Measurements from ENCODE around the gene PRKCE.
"Not testable (repeated sequence)": the region's sequence is repeated elsewhere in the genome, so short reads cannot be mapped to it uniquely, and the experiment has no call there.

Gene PRKCE

GRCh38 chr2:46200100-46200690, 548.7 kb downstream of the PRKCE start:
- DNase-seq (ENCODE audit: low read depth), result no peak
- H3K4me3 ChIP-seq (ENCODE audit: low read length), result no peak overlapping the region
- TF ChIP-seq, protein P1, sequence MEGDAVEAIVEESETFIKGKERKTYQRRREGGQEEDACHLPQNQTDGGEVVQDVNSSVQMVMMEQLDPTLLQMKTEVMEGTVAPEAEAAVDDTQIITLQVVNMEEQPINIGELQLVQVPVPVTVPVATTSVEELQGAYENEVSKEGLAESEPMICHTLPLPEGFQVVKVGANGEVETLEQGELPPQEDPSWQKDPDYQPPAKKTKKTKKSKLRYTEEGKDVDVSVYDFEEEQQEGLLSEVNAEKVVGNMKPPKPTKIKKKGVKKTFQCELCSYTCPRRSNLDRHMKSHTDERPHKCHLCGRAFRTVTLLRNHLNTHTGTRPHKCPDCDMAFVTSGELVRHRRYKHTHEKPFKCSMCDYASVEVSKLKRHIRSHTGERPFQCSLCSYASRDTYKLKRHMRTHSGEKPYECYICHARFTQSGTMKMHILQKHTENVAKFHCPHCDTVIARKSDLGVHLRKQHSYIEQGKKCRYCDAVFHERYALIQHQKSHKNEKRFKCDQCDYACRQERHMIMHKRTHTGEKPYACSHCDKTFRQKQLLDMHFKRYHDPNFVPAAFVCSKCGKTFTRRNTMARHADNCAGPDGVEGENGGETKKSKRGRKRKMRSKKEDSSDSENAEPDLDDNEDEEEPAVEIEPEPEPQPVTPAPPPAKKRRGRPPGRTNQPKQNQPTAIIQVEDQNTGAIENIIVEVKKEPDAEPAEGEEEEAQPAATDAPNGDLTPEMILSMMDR (IDR thresholded peaks at IDR 0.05; ENCODE audit: insufficient read depth, low read depth, low read length, missing control alignments), result no peak

- no peak for DNase-seq (ENCODE audit: low read depth)
- TF ChIP-seq, protein P1 (IDR thresholded peaks at IDR 0.05; ENCODE audit: insufficient read depth, low read depth, low read length, missing control alignments), result no peak
- H3K4me3 ChIP-seq (ENCODE audit: low read length), result no peak overlapping the region
Observed at GRCh38 chr2:46200861-46201605, 549.6 kb downstream of the PRKCE start.

DNA sequence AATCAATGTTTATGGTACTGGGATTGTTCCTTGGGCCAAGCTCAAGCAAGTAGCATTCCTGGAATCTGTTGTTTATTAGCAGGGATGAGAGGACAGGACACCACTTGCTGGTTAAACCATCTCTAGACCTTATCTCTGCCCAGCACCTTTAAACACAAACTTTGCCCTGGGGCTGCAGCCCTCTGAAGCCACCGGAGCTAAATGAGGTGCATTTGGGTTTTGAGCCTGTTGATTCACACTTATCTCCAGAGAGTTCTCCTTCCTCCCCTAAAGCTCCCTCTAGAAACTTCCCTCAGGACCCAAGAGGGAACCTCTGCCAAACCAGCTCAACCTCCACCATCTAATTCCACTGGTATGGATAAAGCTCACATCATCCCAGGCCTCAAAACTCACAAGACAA, 551.0 kb downstream of the PRKCE start:
- H3K4me3 ChIP-seq (ENCODE audit: low read length), result no peak overlapping the region
- DNase-seq (ENCODE audit: low read depth), result no peak
- TF ChIP-seq, protein P1 (IDR thresholded peaks at IDR 0.05; ENCODE audit: insufficient read depth, low read depth, low read length, missing control alignments), result no peak

DNA sequence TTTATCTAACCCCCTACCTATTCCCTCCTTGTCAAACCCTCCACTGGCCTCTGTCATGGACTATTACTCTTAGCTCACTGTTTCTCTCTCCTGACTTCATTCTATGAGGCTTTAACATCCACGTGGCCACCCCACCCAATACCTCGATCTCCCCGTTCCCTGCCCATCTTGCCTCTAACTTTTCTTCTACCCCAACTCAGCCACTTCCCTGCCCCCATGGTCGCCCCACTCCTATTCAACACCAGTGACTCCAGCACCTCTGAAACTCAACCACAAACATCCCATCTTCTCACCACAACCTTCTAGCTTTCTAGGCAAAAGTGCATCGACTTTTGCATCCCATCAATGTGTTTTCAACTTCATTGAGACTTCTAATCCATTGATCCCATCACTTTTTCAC, 551.5 kb downstream of the PRKCE start:
- H3K4me3 ChIP-seq (ENCODE audit: low read length), result no peak overlapping the region
- DNase-seq (ENCODE audit: low read depth), result no peak
- TF ChIP-seq, protein P1 (IDR thresholded peaks at IDR 0.05; ENCODE audit: insufficient read depth, low read depth, low read length, missing control alignments), result no peak

- not testable (repeated sequence) for DNase-seq (ENCODE audit: low read depth); H3K4me3 ChIP-seq (ENCODE audit: low read length)
Observed at GRCh38 chr2:46203636-46204035, 552.2 kb downstream of the PRKCE start.

- no peak overlapping the region for H3K4me3 ChIP-seq (ENCODE audit: low read length)
- DNase-seq (ENCODE audit: low read depth), result no peak
- TF ChIP-seq, protein P1 (IDR thresholded peaks at IDR 0.05; ENCODE audit: insufficient read depth, low read depth, low read length, missing control alignments), result no peak
Observed at GRCh38 chr2:46207591-46207990, 556.1 kb downstream of the PRKCE start.

GRCh38 chr2:46208766-46209165, 557.3 kb downstream of the PRKCE start:
- TF ChIP-seq, protein P1 (IDR thresholded peaks at IDR 0.05; ENCODE audit: insufficient read depth, low read depth, low read length, missing control alignments), result no peak
- DNase-seq (ENCODE audit: low read depth), result no peak
- H3K4me3 ChIP-seq (ENCODE audit: low read length), result no peak overlapping the region
